GM12874 (cell line): Measurements from ENCODE around the gene FGF3.

Experiments used
- TF ChIP-seq, protein P1 (sequence below): IDR thresholded peaks from 2 replicates; pipeline ENCODE4 v1.5.1; 2011; ENCODE audit warnings: low read depth, mild to moderate bottlenecking, control low read depth, low read length, moderate library complexity; ENCODE audit not compliant: insufficient read depth

Gene FGF3

DNA sequence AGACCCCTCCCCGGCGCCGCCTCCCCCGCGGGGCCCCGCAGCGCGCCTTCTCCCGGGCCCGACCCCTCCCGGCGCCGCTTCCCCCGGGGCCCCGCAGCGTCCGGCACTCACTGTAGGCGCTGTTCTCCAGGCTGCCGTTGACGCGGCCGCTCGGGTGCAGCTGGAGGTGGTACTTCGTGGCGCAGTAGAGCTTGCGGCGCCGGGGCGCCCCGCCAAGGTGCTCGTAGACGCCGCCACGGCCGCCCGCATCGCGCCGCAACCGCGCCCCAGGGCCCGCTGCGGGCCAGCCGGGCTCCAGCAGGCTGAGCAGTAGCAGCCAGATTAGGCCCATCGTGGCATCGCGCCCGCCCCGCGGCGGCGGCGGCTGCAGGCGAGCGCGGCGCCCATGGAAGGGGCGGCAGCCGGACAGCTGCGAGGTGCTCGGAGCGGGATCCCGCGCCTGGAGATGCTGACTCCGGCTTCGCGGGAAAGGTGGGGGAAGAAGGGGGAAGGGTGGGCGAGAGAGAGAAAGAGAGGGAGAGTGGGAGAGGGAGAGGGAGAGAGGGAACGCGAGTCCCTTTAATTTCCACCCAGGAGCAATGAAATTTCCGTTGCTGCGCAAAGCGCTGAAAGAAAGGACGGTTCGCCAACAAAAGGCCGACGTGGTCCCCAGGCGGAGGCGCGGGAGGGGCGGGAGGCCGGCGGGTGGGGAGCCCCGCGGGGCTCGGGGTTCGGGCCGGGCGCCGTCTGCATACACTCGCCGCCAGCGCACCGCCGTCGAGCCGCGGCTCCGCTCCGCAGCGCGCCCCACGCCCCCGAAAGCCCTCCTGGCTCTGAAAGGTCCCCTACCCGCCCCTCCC, at the start of gene FGF3:
Gene FGF3, minus strand, starts transcription at position 814 of the 839 bp plus-strand sequence. Its CDS starts 483 bp downstream, at position 331.
- TF ChIP-seq, protein P1, sequence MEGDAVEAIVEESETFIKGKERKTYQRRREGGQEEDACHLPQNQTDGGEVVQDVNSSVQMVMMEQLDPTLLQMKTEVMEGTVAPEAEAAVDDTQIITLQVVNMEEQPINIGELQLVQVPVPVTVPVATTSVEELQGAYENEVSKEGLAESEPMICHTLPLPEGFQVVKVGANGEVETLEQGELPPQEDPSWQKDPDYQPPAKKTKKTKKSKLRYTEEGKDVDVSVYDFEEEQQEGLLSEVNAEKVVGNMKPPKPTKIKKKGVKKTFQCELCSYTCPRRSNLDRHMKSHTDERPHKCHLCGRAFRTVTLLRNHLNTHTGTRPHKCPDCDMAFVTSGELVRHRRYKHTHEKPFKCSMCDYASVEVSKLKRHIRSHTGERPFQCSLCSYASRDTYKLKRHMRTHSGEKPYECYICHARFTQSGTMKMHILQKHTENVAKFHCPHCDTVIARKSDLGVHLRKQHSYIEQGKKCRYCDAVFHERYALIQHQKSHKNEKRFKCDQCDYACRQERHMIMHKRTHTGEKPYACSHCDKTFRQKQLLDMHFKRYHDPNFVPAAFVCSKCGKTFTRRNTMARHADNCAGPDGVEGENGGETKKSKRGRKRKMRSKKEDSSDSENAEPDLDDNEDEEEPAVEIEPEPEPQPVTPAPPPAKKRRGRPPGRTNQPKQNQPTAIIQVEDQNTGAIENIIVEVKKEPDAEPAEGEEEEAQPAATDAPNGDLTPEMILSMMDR, result no peak

DNA sequence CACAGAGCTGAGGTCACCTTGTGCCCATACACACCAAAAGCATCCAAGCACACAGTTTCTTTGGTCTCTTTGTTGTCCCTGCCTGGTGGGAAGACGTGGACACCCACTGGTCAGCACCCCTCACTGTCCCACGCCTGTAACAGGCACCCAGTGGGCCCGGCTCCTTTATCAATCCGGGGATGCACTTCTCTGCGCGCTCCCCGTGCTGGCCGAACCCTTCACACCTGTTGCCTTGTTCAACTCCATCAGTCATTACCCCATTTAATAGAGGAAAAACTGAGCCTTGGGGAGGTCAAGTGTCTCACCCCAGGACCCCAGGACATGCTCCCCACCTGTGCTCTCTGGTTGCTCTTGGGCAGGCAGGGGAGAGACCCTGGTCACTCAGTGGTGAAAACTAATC, 49.7 kb upstream of the FGF3 start:
- TF ChIP-seq, protein P1, result no peak

DNA sequence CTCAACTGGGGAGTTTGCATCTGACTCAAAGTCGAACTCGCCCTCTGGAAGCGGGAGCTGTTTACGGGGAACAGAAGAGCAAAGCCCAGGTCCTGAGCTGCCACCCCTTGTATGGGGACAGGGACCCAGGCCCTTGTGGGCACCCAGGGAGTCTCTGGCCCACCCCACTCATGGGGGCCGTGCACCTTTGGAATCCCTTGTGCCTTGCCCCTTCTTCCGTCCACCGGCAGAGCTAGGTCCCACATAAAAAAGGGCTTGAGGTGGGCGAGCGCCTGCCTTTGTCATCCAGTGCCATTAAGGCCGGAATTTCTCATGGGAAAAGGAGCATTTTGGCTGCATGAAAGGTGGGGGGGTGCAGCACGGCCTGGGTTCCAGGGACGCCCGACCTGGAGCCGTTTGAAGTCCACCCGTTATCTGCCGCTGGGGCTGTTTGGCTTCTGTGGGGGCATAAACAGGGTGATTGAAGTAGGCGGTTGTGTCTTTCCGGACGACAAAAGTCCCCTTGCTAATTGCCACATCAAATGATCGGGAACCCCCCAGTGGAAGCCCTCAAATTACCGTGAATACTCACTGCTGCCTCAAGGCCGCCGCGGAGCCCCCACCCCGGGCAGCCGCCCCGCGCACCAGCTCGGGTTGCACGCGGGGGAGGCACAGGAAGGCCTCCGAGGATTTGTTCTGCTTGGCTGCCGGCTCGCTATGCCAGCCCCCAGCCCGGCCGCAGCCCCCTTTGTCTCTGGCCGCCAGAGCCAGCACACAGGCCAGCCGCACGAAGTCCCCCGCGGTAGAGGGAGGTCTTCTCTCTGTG, 49.0 kb upstream of the FGF3 start:
- TF ChIP-seq, protein P1, result no peak

DNA sequence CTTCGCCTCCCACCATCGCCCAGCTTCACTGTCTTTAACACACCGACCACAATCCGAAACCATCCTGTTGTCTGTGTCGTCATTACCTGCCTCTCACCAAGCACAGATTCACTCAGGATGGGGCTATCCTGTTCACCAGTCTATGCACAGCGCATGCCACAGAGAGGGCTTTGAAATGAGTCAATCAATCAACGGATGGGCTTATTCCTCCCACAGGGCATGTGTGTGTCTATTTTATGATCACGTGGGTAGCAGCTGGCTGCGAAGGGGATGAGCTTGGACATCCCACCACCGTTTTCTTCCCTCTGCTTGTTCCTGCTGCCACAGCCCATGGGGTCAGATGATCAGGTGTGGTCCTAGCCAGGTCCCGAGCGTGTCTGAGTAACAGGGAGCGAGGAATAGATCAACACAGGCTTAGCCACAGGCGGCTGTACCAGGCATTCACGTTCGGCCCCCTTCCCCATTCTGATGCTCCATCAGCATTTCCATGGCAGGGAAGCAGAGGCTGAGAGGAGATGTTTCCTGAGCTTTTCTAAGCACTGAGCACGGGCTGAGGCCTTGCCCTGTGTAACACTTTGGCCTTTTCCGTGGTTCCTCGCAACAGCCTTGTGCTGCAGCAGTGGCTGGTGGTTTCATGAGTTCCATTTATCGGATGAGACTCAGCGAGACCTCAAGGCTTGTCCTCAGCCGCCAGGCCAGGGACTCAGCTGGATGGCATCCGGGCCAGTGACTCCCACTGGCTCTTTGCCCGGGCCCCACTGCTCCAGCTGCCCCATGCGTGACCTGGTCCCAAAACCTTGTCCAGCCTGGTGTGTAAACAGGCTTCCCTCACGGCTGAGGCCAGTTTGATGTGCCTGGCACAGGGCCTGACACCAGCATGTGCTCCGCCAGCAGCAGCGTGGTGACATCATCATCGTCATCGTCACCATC, 48.1 kb upstream of the FGF3 start:
- TF ChIP-seq, protein P1, result no peak

DNA sequence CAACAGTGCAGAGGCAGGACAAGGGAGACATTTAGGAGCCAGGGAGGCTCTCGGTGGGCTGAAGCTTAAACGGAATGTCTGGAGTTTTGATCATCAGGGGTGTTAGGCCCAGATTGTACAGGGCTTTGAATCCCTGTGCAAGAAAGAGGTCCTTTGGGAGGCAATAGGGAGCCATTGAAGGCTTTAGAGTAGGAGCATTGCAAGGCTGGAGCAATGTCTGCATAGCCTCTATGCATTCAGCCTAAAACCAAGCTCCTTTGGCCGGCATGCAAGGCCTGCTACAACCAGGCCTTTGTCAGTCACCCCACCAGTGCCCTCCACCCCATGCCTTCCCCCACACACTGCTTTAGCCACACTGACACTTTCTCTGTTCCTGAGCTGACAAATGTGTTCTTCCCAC, 47.4 kb upstream of the FGF3 start:
- TF ChIP-seq, protein P1, result no peak

DNA sequence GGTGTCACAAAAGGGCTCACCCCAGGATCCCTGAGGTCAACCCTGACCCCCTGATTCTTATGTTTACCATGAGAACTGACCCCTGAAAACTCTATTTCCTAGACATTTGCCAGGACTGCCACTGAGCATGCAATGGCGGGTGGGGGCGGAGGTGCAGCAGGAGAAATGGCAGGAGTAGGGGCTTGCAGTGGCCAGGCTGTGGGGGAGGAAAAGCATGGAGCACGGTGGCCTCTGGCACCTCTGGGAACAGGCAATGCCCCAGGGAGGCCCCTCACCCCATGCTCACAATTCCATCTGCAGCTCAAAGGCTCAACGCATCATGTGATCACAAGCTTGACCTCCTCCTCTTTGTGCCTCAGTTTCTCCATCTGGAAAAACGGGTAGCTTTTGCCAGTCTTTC, 46.5 kb upstream of the FGF3 start:
- TF ChIP-seq, protein P1, result no peak
